Stimulated activated memory B cell treated with anti-CD40 and anti-IgM and Interleukin-4, amounts not matched to agents 10 μg/mL and 1 μg/mL and 100 μg/mL, for 72 hours (primary cell): ENCODE measurements around the gene NUDT11.
A peak's percentile ranks its signal among the peaks of the same experiment; 100 is the strongest.
"Not testable (repeated sequence)": the region's sequence is repeated elsewhere in the genome, so short reads cannot be mapped to it uniquely, and the experiment has no call there.

Experiments used
- ATAC-seq: fragments of 150-1000 bp; cut with Tn5 transposase; 2 replicates; pipeline ENCODE4 v1.10.0; 2021
- H3K27ac Mint-ChIP-seq: one replicate; pipeline ENCODE4 v1.8.0; 2022; ENCODE audit warnings: mild to moderate bottlenecking, mixed read lengths
- H3K27me3 Mint-ChIP-seq: one replicate; pipeline ENCODE4 v1.8.0; 2022; ENCODE audit warnings: mixed read lengths
- H3K36me3 Mint-ChIP-seq: one replicate; pipeline ENCODE4 v1.8.0; 2022; ENCODE audit warnings: mixed read lengths
- H3K4me1 Mint-ChIP-seq: one replicate; pipeline ENCODE4 v1.8.0; 2022; ENCODE audit warnings: mixed read lengths
- H3K4me3 Mint-ChIP-seq: one replicate; pipeline ENCODE4 v1.8.0; 2022; ENCODE audit warnings: mild to moderate bottlenecking, moderate library complexity, mixed read lengths
- H3K9me3 Mint-ChIP-seq: one replicate; pipeline ENCODE4 v1.8.0; 2022; ENCODE audit warnings: mixed read lengths

Gene NUDT11

DNA sequence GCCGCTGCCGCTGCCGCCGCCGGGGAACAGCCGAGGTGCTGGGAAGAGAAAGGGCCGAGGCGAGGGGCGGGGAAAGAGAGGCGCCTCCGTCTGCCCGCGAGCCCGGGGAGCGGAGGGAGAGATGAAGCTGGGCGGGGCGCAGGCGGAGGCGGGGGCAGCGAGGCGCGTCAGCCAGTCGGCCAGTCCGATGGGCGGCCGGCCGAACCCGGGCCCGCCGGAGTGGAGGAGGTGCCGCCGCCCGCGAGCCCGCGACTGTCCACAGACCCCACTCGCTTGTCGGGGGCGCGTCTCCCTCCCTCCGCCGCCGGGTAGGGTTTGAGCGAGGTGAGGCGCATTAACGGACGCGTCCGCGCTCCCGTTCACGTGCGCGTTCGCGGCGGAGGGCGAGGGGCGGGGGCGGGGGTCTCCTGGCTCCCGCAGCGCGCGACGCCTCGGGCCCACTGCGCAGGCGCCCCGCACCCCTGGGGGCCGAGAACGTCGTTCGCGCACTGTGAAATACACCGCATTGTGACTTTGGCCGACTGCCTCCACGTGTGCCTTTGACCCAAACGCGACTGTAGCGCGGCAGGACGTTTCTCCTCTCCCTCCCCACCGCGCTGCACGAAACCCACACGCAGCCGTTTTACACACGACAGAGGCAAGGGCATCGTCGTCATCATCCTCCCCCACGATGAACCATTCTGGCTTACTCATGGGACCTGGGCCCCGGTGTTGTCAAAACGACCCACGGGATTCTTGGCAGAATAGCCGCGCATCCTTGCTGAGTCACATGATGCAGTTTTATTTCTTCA lies at the start of gene NUDT11:
Gene NUDT11 (minus strand): TSS at position 92 of the 791 bp plus-strand sequence. CDS start 148 bp downstream, outside the sequence.
- peak; percentile 66 for ATAC-seq
- Mint-ChIP-seq H3K27ac (peak within 1 kb of the TSS; percentile 46), H3K9me3 (no peaks in the 10 kb centered on the region), H3K4me3 (peak within 1 kb of the TSS; percentile 85), H3K27me3 (peaks cover 17% of the 10 kb centered on the region), H3K4me1 (peaks cover 6% of the 10 kb centered on the region), H3K36me3 (no peaks in the 10 kb centered on the region)

DNA sequence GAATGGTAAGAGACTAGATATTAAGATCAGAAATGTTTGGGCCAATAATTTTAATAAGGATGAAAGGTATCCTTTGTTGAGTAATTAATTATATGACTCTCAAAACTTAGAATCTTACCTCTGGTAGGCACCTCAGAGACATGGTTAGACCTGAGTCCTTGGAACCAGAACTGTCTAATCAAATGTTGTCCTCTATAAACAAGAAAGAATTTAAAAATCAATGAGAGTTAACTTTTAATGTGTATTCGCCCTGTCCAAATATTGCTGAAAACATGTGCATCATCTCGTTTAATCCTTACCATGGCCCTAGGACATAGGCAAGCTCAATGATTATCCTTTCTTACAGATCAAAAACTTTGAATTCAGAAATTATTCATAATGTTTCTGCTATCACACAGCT lies 24.0 kb upstream of the NUDT11 start:
- no peaks in the 10 kb centered on the region for H3K4me1 Mint-ChIP-seq
- peaks cover 5% of the 10 kb centered on the region for H3K27me3 Mint-ChIP-seq
- peaks cover 3% of the 10 kb centered on the region for H3K9me3 Mint-ChIP-seq
- ATAC-seq = no peak
- H3K4me3 Mint-ChIP-seq = no peak overlapping the region
- H3K27ac Mint-ChIP-seq = no peak overlapping the region
- no peaks in the 10 kb centered on the region for H3K36me3 Mint-ChIP-seq

DNA sequence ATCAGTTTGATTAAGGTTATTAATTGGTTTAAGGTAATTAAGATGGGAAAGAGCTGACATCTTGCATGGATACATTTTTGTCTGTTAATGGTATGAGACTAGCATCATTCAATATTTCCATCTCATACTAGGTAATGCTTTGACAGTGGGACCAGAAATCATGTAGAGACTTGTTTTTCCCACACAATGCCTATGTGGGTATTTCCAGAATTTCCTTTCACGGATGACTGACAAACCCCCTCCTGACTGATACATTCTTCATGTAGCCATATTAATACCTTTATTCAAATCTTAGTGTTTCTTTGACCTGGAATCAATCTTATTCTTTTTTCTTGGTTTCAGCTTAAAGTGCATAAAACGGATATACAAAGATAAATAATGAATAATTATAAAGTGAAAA lies 22.7 kb upstream of the NUDT11 start:
- not testable (repeated sequence) for H3K27me3 Mint-ChIP-seq, ATAC-seq, H3K9me3 Mint-ChIP-seq, H3K27ac Mint-ChIP-seq, H3K4me3 Mint-ChIP-seq, H3K4me1 Mint-ChIP-seq, H3K36me3 Mint-ChIP-seq

DNA sequence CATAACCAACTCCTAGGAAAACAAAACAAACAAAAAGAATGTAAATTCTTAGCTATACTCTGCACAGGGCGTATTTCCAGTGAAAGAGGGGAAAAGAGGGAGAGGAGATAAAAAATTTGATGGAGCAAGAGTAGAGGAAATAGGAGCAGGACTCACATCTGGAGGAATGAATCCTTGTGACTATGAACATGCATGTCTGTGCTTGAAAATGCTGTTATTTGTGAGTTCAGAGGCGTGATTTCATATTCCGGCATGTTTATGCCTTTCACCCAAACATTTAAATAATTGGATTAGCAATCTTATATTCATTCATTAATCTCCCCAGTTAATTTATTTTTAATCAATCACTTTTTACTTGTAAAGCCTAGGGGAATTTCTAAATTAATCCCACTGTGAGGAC lies 11.2 kb upstream of the NUDT11 start:
- Mint-ChIP-seq H3K4me1 (no peaks in the 10 kb centered on the region), H3K36me3 (no peaks in the 10 kb centered on the region), H3K27me3 (no peaks in the 10 kb centered on the region), H3K9me3 (peaks cover 3% of the 10 kb centered on the region), H3K4me3 (no peak overlapping the region), H3K27ac (no peak overlapping the region)
- no peak for ATAC-seq

DNA sequence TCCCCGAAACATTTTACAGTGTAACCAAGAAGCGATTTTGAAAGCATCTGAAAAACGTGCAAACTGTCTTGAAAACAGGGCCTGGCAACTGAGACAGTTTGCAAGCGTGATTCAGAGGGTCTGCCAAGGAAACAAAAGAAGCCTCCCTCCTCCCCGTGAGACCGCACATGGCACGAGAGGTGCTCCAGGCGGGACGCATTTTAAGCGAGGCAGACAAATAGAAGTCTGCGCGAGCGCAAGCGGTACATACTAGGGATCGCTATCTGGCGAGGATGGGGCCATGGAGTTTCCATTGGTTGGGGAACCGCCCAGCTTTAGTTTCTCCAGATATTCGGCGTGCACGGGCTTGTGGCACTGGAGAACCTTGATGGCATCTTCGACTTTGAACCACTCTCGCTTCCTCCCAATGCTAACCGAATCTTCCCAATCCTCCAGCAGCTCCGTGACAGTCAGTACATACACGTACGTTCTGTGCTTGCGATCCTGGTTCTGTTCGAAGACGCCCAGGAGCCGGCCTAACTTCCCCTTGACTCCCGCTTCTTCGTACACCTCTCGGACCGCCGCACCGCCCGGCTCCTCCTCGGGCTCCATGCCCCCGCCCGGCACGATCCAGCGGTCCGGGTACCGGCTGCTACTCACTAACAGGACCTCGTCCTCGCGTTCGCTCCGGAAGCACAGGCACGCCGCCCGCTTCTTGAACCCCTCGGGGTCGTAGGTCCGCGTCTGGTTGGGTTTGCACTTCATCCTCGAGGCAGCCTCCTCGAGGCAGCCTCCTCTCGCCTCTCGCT lies 497 bp downstream of the NUDT11 start:
- ATAC-seq, H3K4me1 Mint-ChIP-seq, H3K36me3 Mint-ChIP-seq, H3K9me3 Mint-ChIP-seq: not testable (repeated sequence)
- peaks cover 17% of the 10 kb centered on the region for H3K27me3 Mint-ChIP-seq
- peak overlapping the region; percentile 46 for H3K27ac Mint-ChIP-seq
- peak overlapping the region; percentile 85 for H3K4me3 Mint-ChIP-seq

DNA sequence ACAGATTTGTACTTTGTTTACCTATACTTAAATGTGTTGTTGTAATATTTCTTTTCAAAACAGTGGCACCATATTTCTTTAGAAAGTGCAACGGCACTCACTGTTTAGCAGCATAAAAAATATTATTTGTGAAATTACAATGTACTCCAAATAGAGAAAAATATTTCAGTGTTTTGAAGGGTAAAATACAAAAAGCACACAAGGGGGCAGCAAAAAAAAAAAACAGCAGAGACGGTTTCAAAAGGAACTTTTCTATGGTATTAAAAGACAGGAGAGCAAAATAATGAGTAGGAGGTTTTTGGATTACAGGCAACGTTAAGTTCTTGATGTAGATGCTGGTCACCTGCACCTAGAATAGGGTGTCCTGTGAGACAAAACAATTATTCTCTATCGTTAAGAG lies 2.0 kb downstream of the NUDT11 start:
- ATAC-seq = no peak
- Mint-ChIP-seq H3K27ac (no peak overlapping the region), H3K36me3 (no peaks in the 10 kb centered on the region), H3K27me3 (peaks cover 17% of the 10 kb centered on the region), H3K4me1 (peaks cover 6% of the 10 kb centered on the region), H3K9me3 (no peaks in the 10 kb centered on the region), H3K4me3 (no peak overlapping the region)

DNA sequence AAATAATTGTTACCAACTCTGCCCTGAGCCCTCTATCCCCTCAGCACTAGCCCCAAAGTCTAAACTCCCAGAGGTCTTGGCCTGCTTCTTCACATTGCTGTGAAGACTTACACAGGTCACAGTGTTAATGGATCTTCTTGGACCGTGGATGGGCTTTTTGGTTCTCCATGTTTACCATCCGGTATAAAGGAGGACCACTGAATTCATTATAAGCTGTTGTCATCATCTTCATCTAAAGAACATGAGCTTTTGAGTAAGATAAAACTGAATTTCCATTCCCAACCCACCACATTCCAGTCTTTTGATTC lies 8.5 kb downstream of the NUDT11 start:
- Mint-ChIP-seq H3K4me1 (no peaks in the 10 kb centered on the region), H3K27ac (no peak overlapping the region), H3K9me3 (no peaks in the 10 kb centered on the region), H3K27me3 (no peaks in the 10 kb centered on the region), H3K36me3 (no peaks in the 10 kb centered on the region), H3K4me3 (no peak overlapping the region)
- ATAC-seq = no peak

DNA sequence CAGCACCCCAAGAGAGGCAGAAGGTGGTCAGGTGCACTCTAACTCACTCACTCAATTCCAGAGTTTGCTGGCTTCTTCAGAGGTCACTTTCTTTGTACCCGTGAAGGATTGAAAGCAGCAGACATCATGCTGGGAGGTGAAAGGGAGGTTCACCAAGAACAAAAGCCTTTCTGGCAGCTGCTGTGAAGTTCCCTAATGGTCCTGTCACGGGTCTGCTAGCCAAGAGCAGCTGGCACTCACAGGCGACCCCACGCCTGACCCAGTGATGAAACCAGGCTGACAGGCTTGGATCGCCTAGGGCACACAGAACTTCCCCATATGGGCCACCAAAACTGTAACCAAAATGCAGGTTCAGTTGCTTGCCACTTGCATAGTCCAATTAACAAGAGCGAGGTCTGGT lies 11.8 kb downstream of the NUDT11 start:
- H3K4me3 Mint-ChIP-seq = no peak overlapping the region
- no peak for ATAC-seq
- no peaks in the 10 kb centered on the region for H3K27me3 Mint-ChIP-seq
- no peaks in the 10 kb centered on the region for H3K36me3 Mint-ChIP-seq
- no peaks in the 10 kb centered on the region for H3K9me3 Mint-ChIP-seq
- no peak overlapping the region for H3K27ac Mint-ChIP-seq
- no peaks in the 10 kb centered on the region for H3K4me1 Mint-ChIP-seq

DNA sequence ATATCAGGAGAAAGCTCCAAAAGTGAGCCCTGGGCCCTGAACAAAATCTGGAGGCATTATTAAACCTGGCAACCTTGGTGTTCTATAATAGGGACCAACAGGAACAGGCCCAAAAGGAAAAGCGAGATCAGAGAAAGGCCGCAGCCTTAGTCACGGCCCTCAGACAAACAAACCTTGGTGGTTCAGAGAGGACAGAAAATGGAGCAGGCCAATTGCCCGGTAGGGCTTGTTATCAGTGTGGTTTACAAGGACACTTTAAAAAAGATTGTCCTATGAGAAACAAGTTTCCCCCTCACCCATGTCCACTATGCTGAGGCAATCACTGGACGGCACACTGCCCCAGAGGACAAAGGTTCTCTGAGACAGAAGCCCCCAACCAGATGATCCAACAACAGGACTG lies 14.0 kb downstream of the NUDT11 start:
- H3K27me3 Mint-ChIP-seq, ATAC-seq, H3K36me3 Mint-ChIP-seq: not testable (repeated sequence)

DNA sequence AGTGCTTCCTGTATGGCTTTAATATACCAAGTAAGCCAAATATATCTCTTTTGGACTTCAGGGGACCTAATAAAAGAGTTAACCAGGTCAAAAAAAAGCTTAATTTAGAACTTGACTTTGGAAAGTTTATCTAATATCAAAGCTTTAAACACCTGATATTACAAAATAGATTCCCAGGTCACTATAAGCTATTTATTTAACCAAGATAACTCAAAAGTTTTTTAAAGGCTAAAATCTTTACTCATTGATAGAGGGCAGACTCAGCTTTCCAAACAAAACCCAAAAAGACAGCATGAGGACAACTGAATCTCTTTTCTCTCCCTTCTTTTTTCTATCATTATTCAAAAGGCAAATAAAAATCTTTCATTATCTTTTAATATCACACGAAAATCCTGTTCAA lies 19.5 kb downstream of the NUDT11 start:
- Mint-ChIP-seq H3K27me3 (no peaks in the 10 kb centered on the region), H3K4me3 (no peak overlapping the region), H3K27ac (no peak overlapping the region), H3K36me3 (no peaks in the 10 kb centered on the region), H3K4me1 (no peaks in the 10 kb centered on the region), H3K9me3 (no peaks in the 10 kb centered on the region)
- ATAC-seq = no peak

More for the DNA sequence above, 14.0 kb downstream of the NUDT11 start:
- not testable (repeated sequence) for H3K27ac Mint-ChIP-seq, H3K4me3 Mint-ChIP-seq, H3K4me1 Mint-ChIP-seq, H3K9me3 Mint-ChIP-seq

DNA sequence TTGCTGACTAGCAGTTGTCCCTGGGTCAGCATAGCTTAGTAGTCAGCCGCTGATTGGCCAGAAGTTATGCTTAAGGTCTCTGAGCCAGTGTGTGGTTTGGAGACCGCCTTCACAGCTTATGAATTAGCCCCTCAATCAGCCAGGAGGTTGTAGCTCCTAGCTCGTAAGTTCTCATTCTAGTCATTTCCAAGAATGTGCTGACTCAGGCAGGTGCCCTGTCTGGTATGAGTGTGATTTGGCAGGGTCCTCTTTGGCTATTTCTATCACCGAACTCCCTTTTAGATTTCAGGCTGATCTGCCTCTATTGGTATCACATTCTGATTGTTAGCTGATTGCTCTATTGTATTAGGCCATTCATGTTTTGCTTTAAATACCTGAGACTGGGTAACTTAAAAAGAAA lies 33.1 kb downstream of the NUDT11 start:
- no peaks in the 10 kb centered on the region for H3K4me1 Mint-ChIP-seq
- H3K36me3 Mint-ChIP-seq = no peaks in the 10 kb centered on the region
- H3K4me3 Mint-ChIP-seq = no peak overlapping the region
- no peak overlapping the region for H3K27ac Mint-ChIP-seq
- no peaks in the 10 kb centered on the region for H3K9me3 Mint-ChIP-seq
- no peaks in the 10 kb centered on the region for H3K27me3 Mint-ChIP-seq
- no peak for ATAC-seq

DNA sequence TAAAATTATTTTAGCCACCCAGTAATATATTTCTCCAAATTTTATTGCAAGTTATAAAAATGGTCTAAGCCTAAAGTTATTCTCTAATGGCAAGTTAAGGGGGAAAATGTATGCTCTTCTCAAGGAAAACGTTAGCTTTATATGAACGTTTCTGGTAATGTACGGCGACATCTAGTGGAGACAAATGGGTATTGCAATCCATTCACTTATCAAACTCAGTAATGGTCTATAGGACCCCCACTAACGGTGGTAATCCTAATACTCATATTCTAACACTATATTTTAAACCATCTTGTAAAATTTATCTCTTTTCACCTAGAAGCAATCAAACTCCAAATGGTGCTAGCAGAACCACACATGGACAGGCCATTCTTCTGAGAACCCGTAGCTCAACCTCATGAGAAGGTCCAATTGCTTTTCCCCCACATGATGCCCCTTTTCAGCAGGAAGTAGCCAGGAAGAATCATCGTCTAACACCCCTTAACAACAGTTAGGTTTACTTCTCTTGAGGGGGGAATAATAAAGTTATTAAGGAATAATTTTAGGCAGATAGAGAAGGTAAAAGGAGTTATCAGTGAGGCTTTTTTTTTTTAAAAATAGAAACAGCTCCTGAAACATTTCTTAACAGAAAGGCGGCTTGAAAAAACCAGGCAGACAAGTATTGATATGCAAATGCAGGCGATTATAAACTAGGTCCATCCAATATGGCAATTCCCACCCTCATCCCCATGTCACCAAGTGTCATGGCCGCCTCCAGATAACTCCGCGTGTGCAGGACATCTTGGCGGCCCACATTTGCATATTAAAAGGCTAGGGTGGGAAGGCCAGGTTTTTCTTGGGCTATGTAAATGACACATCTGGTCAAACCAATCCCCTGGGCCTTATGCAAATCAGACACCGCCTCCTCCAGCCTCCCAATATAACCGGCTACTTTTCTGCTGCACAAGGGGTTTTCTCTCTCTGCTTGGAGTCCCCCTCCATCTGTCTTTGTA lies 35.0 kb downstream of the NUDT11 start:
- no peak for ATAC-seq
- H3K27ac Mint-ChIP-seq = no peak overlapping the region

DNA sequence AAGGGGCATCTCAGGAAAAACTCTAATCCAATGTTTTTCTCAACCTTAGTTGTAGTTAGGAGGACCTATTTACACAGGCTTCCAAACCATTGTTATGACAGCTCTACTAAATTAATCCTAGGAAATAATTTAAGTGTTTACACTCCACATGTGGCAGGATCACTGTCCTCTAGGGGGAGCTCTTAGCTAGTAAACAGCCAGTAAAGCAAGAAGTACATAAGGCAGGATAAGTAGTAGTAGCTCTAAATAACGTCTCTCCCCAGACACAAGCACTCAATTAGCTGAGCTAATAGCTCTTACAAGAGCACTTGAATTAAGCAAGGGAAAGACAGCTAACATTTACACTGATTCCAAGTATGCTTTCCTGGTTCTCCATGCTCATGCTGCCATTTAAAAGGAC lies 37.3 kb downstream of the NUDT11 start:
- no peak overlapping the region for H3K4me3 Mint-ChIP-seq
- no peak overlapping the region for H3K27ac Mint-ChIP-seq
- no peaks in the 10 kb centered on the region for H3K9me3 Mint-ChIP-seq
- peaks cover 5% of the 10 kb centered on the region for H3K4me1 Mint-ChIP-seq
- ATAC-seq = no peak
- no peaks in the 10 kb centered on the region for H3K27me3 Mint-ChIP-seq
- H3K36me3 Mint-ChIP-seq = no peaks in the 10 kb centered on the region

More for the DNA sequence above, 35.0 kb downstream of the NUDT11 start:
- no peaks in the 10 kb centered on the region for H3K36me3 Mint-ChIP-seq
- no peak overlapping the region for H3K4me3 Mint-ChIP-seq
- peaks cover 4% of the 10 kb centered on the region for H3K4me1 Mint-ChIP-seq
- no peaks in the 10 kb centered on the region for H3K9me3 Mint-ChIP-seq
- no peaks in the 10 kb centered on the region for H3K27me3 Mint-ChIP-seq

DNA sequence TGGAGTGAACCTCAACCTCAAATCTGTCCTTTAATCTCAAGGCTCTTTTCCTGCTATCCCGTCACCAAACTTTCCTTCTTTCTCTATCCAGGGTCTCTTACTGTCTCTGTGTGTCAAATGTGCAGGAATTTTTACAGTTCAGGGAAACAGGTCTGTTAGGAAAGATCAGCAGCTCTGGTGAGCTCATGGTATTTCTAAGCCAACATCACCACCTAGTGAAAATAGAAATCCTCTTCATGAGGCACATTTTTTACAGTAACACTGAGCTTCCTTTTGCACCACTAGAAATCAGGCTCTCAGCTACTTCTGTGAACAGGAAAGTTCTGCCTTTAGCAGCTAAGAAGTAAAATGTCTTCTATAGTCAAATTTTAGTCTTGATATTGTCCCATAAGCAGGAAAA lies 39.6 kb downstream of the NUDT11 start:
- Mint-ChIP-seq H3K27me3 (no peaks in the 10 kb centered on the region), H3K4me1 (peaks cover 5% of the 10 kb centered on the region), H3K4me3 (no peak overlapping the region), H3K9me3 (no peaks in the 10 kb centered on the region), H3K27ac (no peak overlapping the region), H3K36me3 (no peaks in the 10 kb centered on the region)
- no peak for ATAC-seq

DNA sequence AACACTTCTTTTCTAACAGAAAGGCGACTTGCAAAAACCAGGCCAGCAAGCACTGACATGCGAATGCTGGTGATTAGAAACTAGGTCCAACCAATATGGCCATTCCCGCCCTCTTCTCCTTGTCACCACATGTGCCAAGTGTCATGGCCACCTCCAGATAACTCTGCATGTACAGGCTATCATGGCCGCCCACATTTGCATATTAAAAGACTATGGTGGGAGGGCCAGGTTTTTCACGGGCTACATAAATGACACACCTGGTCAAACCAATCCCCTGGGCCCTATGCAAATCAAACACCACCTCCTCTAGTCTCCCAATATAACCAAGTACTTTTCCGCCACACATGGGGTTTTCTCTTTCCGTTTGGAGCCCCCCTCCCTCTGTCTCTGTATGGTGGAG lies 40.1 kb downstream of the NUDT11 start:
- ATAC-seq = no peak
- Mint-ChIP-seq H3K9me3 (no peaks in the 10 kb centered on the region), H3K4me1 (peaks cover 5% of the 10 kb centered on the region), H3K27ac (no peak overlapping the region), H3K27me3 (no peaks in the 10 kb centered on the region), H3K4me3 (no peak overlapping the region), H3K36me3 (no peaks in the 10 kb centered on the region)
